Activated T-helper 1 cell treated with Interleukin-2 at 50 U/mL for 16 hours (primary cell): ENCODE results near the gene STK38L.

ENCODE experiments used
- DNase-seq: peaks from one replicate; pipeline ENCODE4 v3.0.0-alpha.2; 2020; ENCODE audit warnings: low read depth

The STK38L gene

GRCh38 chr12:27351476-27351875 lies 107.4 kb downstream of the STK38L start:
- no peak for DNase-seq

GRCh38 chr12:27355486-27355885 lies 111.4 kb downstream of the STK38L start:
- no peak for DNase-seq

GRCh38 chr12:27355979-27356378 lies 111.9 kb downstream of the STK38L start:
- no peak for DNase-seq

- DNase-seq: no peak
These were observed 115.7 kb downstream of the STK38L start for GRCh38 chr12:27359578-27360340.

GRCh38 chr12:27361372-27361771 lies 117.3 kb downstream of the STK38L start:
- DNase-seq: no peak

- no peak for DNase-seq
These were observed 122.5 kb downstream of the STK38L start for GRCh38 chr12:27366621-27367020.

GRCh38 chr12:27367078-27367477 lies 123.0 kb downstream of the STK38L start:
- DNase-seq: no peak
